GM19025 (cell line): ENCODE data around the gene ATP11A.
"Not testable (repeated sequence)": the region's sequence is repeated elsewhere in the genome, so short reads cannot be mapped to it uniquely, and the experiment has no call there.

Experiments used
- ATAC-seq: cut with Tn5 transposase; IDR thresholded peaks from one replicate; pipeline ENCODE4 v1.9.1; 2021; ENCODE audit warnings: mild to moderate bottlenecking, low read depth, moderate library complexity; ENCODE audit not compliant: unreplicated experiment

The ATP11A gene

GRCh38 chr13:112831801-112832200, 142.0 kb downstream of the ATP11A start:
- no peak for ATAC-seq

- no peak for ATAC-seq
These were observed 143.0 kb downstream of the ATP11A start for GRCh38 chr13:112832811-112833210.

GRCh38 chr13:112833551-112834257, 143.9 kb downstream of the ATP11A start:
- ATAC-seq, result no peak

GRCh38 chr13:112835344-112835743, 145.5 kb downstream of the ATP11A start:
- ATAC-seq, result no peak

GRCh38 chr13:112835796-112836195, 146.0 kb downstream of the ATP11A start:
- no peak for ATAC-seq

- ATAC-seq, result no peak
These were observed 147.1 kb downstream of the ATP11A start for GRCh38 chr13:112836940-112837339.

- ATAC-seq, result no peak
These were observed 147.7 kb downstream of the ATP11A start for GRCh38 chr13:112837371-112838037.

GRCh38 chr13:112838038-112838841, 148.4 kb downstream of the ATP11A start:
- ATAC-seq, result no peak

- no peak for ATAC-seq
These were observed 148.9 kb downstream of the ATP11A start for GRCh38 chr13:112838842-112839117.

- no peak for ATAC-seq
These were observed 149.7 kb downstream of the ATP11A start for GRCh38 chr13:112839356-112840105.

- ATAC-seq, result no peak
These were observed 150.8 kb downstream of the ATP11A start for GRCh38 chr13:112840472-112841302.

GRCh38 chr13:112841303-112842015, 151.6 kb downstream of the ATP11A start:
- ATAC-seq, result not testable (repeated sequence)

GRCh38 chr13:112842343-112842856, 152.6 kb downstream of the ATP11A start:
- no peak for ATAC-seq

- ATAC-seq, result no peak
These were observed 153.1 kb downstream of the ATP11A start for GRCh38 chr13:112842931-112843391.

GRCh38 chr13:112843392-112844111, 153.7 kb downstream of the ATP11A start:
- no peak for ATAC-seq

GRCh38 chr13:112844411-112844810, 154.6 kb downstream of the ATP11A start:
- ATAC-seq, result no peak

GRCh38 chr13:112844879-112845278, 155.0 kb downstream of the ATP11A start:
- no peak for ATAC-seq

GRCh38 chr13:112845511-112846144, 155.8 kb downstream of the ATP11A start:
- ATAC-seq, result no peak
